NCI-H128 (cell line): ENCODE data around the gene CC2D2A.

ENCODE experiments used
- DNase-seq: peaks from one replicate; lab custom pipeline; 2025; ENCODE audit not compliant: unreplicated experiment; lab: John Stamatoyannopoulos, UW

The CC2D2A gene

GRCh38 chr4:15636818-15637217 lies 167.1 kb downstream of the CC2D2A start:
- no peak for DNase-seq

- DNase-seq, result no peak
These were observed 168.7 kb downstream of the CC2D2A start for GRCh38 chr4:15638418-15638817.

GRCh38 chr4:15648600-15648999 lies 178.9 kb downstream of the CC2D2A start:
- DNase-seq, result no peak

GRCh38 chr4:15649914-15650545 lies 180.3 kb downstream of the CC2D2A start:
- DNase-seq, result no peak
